Caco-2 (cell line): Measurements from ENCODE around the gene PRLR. TPM values are rescaled to one million over a fixed set of nuclear protein-coding genes. Genes with fewer than 3 reads are reported as not detected.

Experiments used
- BruUV-seq: library from RNA; stranded (reverse); fragments of 400-500 nt; replicated peaks from 2 replicates; lab custom pipeline; 2021; lab: Mats Ljungman, UMichigan
- CTCF ChIA-PET: fragments of 300-600 bp; sonication (Branson Sonifier 250); formaldehyde crosslinking; loops from one replicate; lab custom pipeline; 2022; ENCODE audit warnings: antibody characterized with exemption; lab: Charles Lee
- POLR2A ChIA-PET: fragments of 300-600 bp; sonication (Branson Sonifier 250); formaldehyde crosslinking; loops from one replicate; lab custom pipeline; 2022; ENCODE audit warnings: antibody characterized with exemption; lab: Charles Lee
- DNase-seq, 2 experiments: peaks; one replicate each; pipeline versions ENCODE4 v3.0.0 to v3.0.0-alpha.2; 2020 to 2022
- H3K27me3 ChIP-seq: replicated peaks from 2 replicates; pipeline ENCODE4 v1.6.0; 2011; ENCODE audit warnings: low read length; ENCODE audit not compliant: control insufficient read depth, insufficient read depth
- H3K36me3 ChIP-seq: 2 replicates; pipeline ENCODE4 v1.5.1; 2011; ENCODE audit warnings: low read length; ENCODE audit not compliant: control insufficient read depth, insufficient read depth
- H3K4me1 ChIP-seq: fragments of 250-450 bp; sonication (Bioruptor Pico); 2 replicates; pipeline ENCODE4 v1.5.1; 2020; ENCODE audit warnings: mild to moderate bottlenecking
- H3K4me3 ChIP-seq: 2 replicates; pipeline ENCODE4 v1.5.1; 2011; ENCODE audit warnings: low read depth, mild to moderate bottlenecking, control low read depth, low read length
- H3K9me3 ChIP-seq: fragments of 250-450 bp; sonication (Bioruptor Pico); 2 replicates; pipeline ENCODE4 v1.5.1; 2020; ENCODE audit warnings: mild to moderate bottlenecking, moderate library complexity
- H3K27ac Mint-ChIP-seq: one replicate; pipeline ENCODE4 v1.8.0; 2022; ENCODE audit warnings: mixed read lengths; ENCODE audit not compliant: unreplicated experiment
- H3K27me3 Mint-ChIP-seq: one replicate; pipeline ENCODE4 v1.8.0; 2022; ENCODE audit warnings: mixed read lengths; ENCODE audit not compliant: insufficient read depth, unreplicated experiment
- H3K36me3 Mint-ChIP-seq: one replicate; pipeline ENCODE4 v1.8.0; 2022; ENCODE audit warnings: mild to moderate bottlenecking, mixed read lengths; ENCODE audit not compliant: insufficient read depth, unreplicated experiment
- H3K4me1 Mint-ChIP-seq: one replicate; pipeline ENCODE4 v1.8.0; 2022; ENCODE audit warnings: low read depth, mixed read lengths; ENCODE audit not compliant: unreplicated experiment
- H3K4me3 Mint-ChIP-seq: one replicate; pipeline ENCODE4 v1.8.0; 2022; ENCODE audit warnings: mild to moderate bottlenecking, moderate library complexity, mixed read lengths; ENCODE audit not compliant: unreplicated experiment
- H3K9me3 Mint-ChIP-seq: one replicate; pipeline ENCODE4 v1.8.0; 2022; ENCODE audit warnings: mixed read lengths; ENCODE audit not compliant: unreplicated experiment
- CTCF ChIP-seq, 2 experiments: fragments of 200-600 bp in 1 of 2; IDR thresholded peaks; 1 replicate in 1 of 2; 2 replicates in 1 of 2; pipeline versions ENCODE4 v1.5.1 to v1.8.0; 2011 to 2022; ENCODE audit warnings: antibody characterized with exemption in 1 of 2, control low read depth in 1 of 2, inconsistent platforms in 1 of 2, low read depth in 1 of 2, low read length in 1 of 2, mild to moderate bottlenecking in 1 of 2, moderate library complexity in 1 of 2; ENCODE audit not compliant: insufficient read depth in 1 of 2, severe bottlenecking in 1 of 2, unreplicated experiment in 1 of 2
- intact Hi-C: fragments of 100-400 bp; cut with micrococcal nuclease; formaldehyde crosslinking; loops from one replicate; pipeline ENCODE4 v1.10.0; 2022; ENCODE audit not compliant: unreplicated experiment
- total RNA-seq: library from RNA; stranded (reverse); gene quantifications from 2 replicates; pipeline ENCODE4 v1.2.3, GENCODE V29; 2022

Gene PRLR
- total RNA-seq, 1 experiment from 2014 or later, result 2.3 TPM

DNA sequence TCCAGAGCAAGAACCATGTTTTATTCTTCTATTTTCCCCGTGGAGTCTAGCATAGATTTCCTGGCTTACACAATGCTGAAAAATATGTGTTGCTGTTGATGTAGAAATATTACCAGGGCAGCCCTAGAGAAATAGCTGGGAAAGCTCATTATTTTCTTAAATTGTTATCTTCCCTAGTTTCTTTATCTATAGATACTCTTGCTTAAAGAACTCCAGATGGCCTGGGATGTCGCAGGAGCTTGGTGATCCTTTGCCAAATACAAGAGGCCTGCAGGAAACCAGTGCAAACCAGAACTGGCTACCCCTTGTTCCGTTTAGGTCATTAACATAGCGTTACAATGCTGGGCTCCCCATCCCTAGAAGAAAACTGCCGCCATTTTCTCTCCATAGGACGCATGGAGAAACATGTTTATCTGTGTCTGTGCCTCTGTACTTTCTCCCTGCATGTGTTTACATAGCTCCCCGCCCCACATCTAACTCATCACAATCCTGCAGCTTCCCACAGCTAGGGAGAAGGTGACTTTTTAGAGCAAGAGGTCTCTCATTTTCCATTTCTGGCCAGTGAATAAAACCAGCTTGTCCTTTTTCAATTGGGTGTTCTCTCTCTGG lies 6.4 kb downstream of the PRLR start:
- no TSS peak for BruUV-seq
- H3K4me1 Mint-ChIP-seq, result no peaks in the 10 kb centered on the region
- no peak for DNase-seq
- H3K4me3 ChIP-seq, result no peak overlapping the region
- CTCF ChIA-PET, result no interaction called here
- H3K27me3 ChIP-seq, result no peaks in the 10 kb centered on the region
- no peak for TF ChIP-seq CTCF (IDR thresholded peaks at IDR 0.05; ENCODE audit: insufficient read depth in 1 of 2, low read depth in 1 of 2, low read length in 1 of 2, severe bottlenecking in 1 of 2, unreplicated experiment in 1 of 2)
- no peaks in the 10 kb centered on the region for H3K36me3 ChIP-seq
- no peaks in the 10 kb centered on the region for H3K9me3 ChIP-seq
- intact Hi-C loops, result no loop called here
- H3K27me3 Mint-ChIP-seq, result peaks cover 13% of the 10 kb centered on the region
- H3K4me3 Mint-ChIP-seq, result no peak overlapping the region
- H3K27ac Mint-ChIP-seq, result no peak overlapping the region
- H3K9me3 Mint-ChIP-seq, result no peaks in the 10 kb centered on the region
- H3K36me3 Mint-ChIP-seq, result no peaks in the 10 kb centered on the region
- H3K4me1 ChIP-seq, result peaks cover 4% of the 10 kb centered on the region; the same call in 1 of the 2 replicates
- POLR2A ChIA-PET, result no interaction called here

- Mint-ChIP-seq H3K4me3 (no peak overlapping the region), H3K4me1 (no peaks in the 10 kb centered on the region), H3K36me3 (no peaks in the 10 kb centered on the region), H3K9me3 (no peaks in the 10 kb centered on the region), H3K27me3 (peaks cover 9% of the 10 kb centered on the region), H3K27ac (no peak overlapping the region)
- ChIA-PET POLR2A (no interaction called here), CTCF (no interaction called here)
- H3K9me3 ChIP-seq, result no peaks in the 10 kb centered on the region
- no TSS peak for BruUV-seq
- no peaks in the 10 kb centered on the region for H3K27me3 ChIP-seq
- H3K36me3 ChIP-seq, result no peaks in the 10 kb centered on the region
- no peak overlapping the region for H3K4me3 ChIP-seq
- intact Hi-C loops, result no loop called here
- no peak for TF ChIP-seq CTCF (IDR thresholded peaks at IDR 0.05; ENCODE audit: insufficient read depth in 1 of 2, low read depth in 1 of 2, low read length in 1 of 2, severe bottlenecking in 1 of 2, unreplicated experiment in 1 of 2)
- peaks cover 4% of the 10 kb centered on the region; the same call in 1 of the 2 replicates for H3K4me1 ChIP-seq
- DNase-seq, result no peak
Observed at GRCh38 chr5:35220967-35221366, 9.3 kb downstream of the PRLR start.

DNA sequence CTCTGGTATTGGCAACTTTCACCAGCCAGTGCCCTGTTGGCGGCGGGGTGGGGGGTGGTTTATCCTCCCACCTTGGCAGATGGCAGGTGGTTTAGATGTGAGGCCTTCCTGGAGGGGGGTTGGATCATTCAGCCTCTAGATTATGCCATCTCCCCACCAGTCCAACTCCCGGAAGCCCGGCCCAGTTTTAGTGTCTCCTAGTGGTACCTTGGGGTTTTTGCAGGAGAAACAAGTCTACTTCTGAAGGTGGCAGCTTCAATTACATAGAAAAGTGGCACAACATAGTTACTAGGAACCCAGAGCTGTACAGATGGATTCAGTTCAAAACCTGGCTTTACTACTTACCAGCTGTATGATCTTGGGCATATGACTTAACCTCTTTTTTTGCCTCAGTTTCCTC lies 11.3 kb downstream of the PRLR start:
- no TSS peak for BruUV-seq
- no peak for TF ChIP-seq CTCF (IDR thresholded peaks at IDR 0.05; ENCODE audit: insufficient read depth in 1 of 2, low read depth in 1 of 2, low read length in 1 of 2, severe bottlenecking in 1 of 2, unreplicated experiment in 1 of 2)
- Histone ChIP-seq H3K4me1 (no peaks in the 10 kb centered on the region), H3K9me3 (no peaks in the 10 kb centered on the region), H3K4me3 (no peak overlapping the region), H3K36me3 (no peaks in the 10 kb centered on the region), H3K27me3 (no peaks in the 10 kb centered on the region)
- CTCF ChIA-PET, result no interaction called here
- intact Hi-C loops, result no loop called here
- Mint-ChIP-seq H3K27me3 (peaks cover 6% of the 10 kb centered on the region), H3K27ac (no peak overlapping the region), H3K4me1 (no peaks in the 10 kb centered on the region), H3K9me3 (no peaks in the 10 kb centered on the region), H3K4me3 (no peak overlapping the region), H3K36me3 (no peaks in the 10 kb centered on the region)
- DNase-seq, result no peak
- POLR2A ChIA-PET, result no interaction called here
